ENCODE results near the gene MCM10.

- TF ChIP-seq EP300 (IDR thresholded peaks at IDR 0.05) (no peak), CTCF (IDR thresholded peaks at IDR 0.05) (no peak)
Observed at GRCh38 chr10:13139676-13140075, 21.7 kb upstream of the MCM10 start.

All from tibial nerve (tissue), 4 donors.